Skin of body (tissue), 2 donors: ENCODE data around the gene PPP1R13B. TPM values are rescaled to one million over a fixed set of nuclear protein-coding genes. Genes with fewer than 3 reads are reported as not detected.

Experiments
- DNase-seq: peaks from one replicate; lab custom pipeline; 2025; lab: John Stamatoyannopoulos, UW
- total RNA-seq: library from RNA; depleted of rRNA; stranded (reverse); fragments of >200 nt; gene quantifications from one replicate; pipeline ENCODE4 v1.2.3, GENCODE V29; 2014

PPP1R13B gene
- total RNA-seq, 1 donor from 2014 or later, result 18.1 TPM

DNA sequence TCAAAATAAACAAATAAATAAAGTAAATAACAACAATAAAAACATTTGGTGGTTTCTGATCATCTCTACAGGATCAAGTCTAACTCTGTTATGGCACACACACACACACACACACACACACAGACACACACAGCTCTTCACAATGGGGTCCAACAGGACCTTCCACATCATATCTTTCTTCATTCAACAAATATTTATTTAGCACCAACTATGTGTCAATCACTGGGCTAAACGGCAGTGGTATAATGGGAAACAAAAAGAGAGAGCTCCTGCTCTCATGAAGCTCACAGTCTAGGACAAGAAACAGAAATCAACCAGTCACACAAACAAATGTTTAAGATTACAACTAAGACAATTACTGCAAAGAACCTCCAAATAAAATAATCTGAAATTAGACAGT is 9.3 kb downstream of the PPP1R13B start:
- no peak for DNase-seq

DNA sequence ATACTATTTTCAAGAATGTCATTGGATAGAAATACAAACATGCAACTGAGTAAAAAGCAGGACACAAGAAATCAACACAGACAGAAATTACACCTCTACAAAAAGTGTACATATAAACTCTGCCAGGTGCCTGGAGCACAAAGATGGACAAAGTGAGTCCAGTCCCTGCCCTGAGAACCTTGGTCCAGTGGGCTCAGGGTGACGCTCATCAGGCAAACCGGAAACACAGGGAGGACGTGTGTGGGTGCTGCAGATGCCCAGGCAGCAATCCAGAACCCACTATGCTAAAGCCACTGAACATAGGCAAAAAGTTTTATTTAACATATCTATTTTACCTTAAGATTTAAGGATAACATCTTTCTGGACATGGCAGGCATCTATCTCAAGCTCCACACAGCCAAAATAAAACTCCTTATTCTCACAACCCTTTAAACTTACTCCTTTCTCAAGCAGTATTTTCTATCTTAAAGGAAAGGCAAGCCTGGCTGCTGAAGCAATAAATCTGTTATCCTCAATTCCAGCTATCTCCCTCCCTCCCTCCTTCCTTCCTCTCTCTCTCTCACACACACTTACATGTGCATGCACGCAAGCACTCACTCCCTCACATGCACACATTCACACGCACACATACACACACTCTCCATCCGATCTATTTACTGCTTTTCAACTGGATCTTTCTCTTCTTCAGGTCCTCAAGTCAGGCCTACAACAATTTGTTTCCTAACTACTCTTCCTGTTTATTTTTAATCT is 10.2 kb downstream of the PPP1R13B start:
- no peak for DNase-seq

GRCh38 chr14:103834956-103835355 is 12.4 kb downstream of the PPP1R13B start:
- no peak for DNase-seq

DNA sequence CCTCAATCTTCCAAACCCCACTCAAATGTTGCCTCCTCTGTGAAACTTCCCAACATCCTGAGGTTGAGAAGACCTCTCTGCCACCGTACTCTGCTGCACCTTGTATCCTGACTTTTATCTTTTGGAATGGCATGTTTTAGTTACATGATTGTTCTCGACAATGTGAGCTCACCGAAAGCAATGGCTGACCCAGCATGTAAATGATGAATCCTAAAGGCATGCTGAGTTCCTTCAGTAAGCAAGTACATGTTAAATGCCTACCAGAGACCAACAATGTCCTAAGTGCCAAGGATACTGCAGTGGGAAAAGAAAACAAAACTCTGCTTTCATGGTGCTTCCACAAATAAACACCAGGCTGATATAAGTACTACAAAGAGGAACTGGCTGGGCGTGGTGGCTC is 13.7 kb downstream of the PPP1R13B start:
- DNase-seq, result no peak

- no peak for DNase-seq
Measured at GRCh38 chr14:103832046-103832445, 15.3 kb downstream of the PPP1R13B start.

DNA sequence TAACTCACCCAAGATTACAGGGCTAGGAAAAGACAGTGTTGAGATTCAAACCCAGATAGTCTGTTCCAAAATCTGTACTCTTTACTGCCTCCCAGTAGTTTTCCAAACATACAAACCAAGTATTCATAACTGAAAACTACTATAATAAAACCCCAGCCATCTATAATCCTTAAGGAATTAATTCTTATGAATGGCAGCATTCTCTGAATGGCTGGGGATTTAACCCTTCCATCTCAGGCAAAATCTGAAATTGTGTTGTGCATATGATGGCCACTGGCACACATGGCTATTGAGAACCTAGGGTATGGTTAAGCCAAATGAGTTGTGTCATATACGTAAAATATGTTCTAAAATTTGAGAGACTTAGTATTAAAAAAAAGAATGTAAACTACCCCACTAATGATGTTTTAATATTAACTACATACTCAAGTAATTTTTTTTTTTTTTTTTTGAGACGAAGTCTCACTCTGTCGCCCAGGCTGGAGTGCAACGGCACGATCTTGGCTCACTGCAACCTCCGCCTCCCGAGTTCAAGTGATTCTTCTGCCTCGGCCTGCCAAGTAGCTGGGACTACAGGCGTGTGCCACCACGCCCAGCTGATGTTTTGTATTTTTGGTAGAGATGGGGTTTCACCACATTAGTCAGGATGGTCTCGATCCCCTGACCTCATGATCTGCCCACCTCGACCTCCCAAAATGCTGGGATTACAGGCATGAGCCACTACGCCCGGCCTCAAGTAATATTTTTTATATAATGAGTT is 16.7 kb downstream of the PPP1R13B start:
- no peak for DNase-seq

GRCh38 chr14:103828315-103828967 is 18.9 kb downstream of the PPP1R13B start:
- DNase-seq, result no peak

DNA sequence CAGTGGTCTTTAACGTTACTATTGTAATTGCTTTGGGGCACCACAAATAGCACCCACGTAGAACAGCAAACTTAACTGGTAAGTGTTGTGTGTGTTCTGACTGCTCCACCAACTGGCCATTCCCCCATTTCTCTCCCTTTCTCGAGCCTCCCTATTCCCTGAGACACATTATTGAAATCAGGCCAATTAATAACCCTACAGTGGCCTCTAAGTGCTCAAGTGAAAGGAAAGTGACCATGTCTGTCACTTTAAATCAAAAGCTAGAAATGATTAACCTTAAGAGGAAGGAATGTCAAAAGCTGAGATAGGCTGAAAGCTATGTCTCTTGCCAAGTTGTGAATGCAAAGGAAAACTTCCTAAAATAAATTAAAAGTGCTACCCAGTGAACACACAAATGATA is 22.3 kb downstream of the PPP1R13B start:
- DNase-seq, result no peak

- DNase-seq, result no peak
Measured at GRCh38 chr14:103820908-103821307, 26.5 kb downstream of the PPP1R13B start.

- DNase-seq, result no peak
Measured at GRCh38 chr14:103820382-103820781, 27.0 kb downstream of the PPP1R13B start.

DNA sequence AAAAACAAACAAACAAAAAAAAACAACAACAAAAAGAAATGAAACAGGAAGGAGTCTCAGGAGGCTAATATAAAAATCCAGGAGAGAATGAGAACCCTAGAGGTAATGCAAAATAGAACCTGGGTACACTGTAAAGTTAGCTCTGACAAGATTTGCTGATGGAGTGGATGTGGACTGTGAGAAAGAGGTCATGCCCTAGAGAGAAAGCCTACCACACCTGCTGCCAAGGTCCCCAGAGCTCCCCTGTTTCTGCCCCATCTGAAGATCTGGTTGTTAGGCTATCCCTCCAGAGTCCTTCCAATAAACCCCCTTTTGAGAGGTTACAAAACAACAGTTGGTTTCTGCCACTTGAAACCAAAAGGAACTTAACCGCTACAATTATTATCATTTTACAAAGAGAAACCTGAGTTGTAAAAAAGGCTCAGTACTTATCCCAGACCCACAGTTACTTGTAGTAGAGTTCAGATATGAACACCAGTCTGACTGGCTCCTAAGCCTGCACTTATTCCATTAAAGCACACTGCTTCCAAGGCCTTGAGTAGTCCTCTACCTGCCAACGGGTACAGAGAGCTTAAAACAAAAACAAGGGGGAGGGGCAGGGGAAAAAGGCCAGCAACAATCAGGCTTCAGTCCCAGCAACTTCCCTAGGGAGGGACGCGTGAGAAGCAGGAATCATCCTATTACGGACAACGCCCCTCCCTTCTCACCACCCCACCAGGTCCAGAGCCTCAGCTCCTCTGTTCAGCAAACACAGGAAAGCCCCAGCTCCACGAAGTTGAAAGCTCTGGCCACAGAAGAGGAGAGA is 27.7 kb downstream of the PPP1R13B start:
- no peak for DNase-seq

DNA sequence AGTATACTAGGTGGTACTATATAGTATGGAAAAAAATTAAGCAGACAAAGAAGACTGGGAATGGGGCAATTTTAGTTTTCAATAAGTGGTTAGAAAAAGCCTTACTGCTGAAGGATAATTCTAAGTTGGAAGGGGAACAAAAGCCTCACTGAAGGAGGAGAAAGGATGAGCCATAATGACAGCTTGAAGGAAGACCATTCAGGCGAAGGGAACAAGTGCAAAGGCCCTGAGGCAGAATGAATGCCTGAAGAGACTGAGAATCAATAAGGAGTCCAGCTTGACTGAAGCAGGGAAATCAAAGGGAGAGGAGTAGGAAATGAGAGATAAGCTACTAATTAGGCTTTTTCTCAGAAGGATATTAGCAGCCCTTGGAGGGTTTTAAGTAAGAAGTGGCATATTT is 28.5 kb downstream of the PPP1R13B start:
- no peak for DNase-seq

DNA sequence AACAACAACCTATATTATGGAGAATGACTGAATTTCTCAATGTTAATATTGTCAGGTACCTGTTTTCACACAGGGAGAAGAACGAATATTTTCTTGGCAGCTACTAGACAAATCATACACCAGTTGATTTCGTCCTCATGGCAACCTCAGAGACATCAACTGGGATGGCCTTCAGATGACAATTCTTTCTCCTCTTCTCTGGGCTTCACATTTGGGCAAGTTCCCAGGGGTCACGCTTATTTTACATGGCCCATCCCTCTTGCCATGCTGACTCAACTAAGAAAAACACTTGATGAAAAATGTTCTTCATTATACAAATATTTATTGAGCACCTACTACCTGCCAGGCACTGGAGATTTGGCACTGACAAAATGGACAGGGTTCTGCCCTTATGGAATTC is 29.0 kb downstream of the PPP1R13B start:
- DNase-seq, result no peak

GRCh38 chr14:103817595-103817994 is 29.8 kb downstream of the PPP1R13B start:
- no peak for DNase-seq

DNA sequence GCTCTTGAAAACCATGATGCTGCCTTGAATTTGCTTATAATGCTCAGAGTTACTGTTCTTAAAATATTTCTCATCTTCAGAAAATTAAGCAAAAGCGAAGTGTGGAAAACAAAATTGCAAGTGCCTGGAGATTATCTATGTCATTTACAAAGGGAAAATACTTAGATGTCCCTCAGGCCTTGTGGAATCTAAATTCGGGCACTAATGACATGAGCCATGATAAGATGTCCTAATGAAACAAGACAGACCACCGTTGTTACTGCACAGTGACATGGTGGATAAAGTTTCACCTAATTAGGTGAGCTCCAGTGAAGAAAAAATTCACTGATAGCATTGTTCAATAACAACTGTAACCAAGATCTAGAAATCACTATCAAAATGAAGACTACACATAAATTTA is 30.4 kb downstream of the PPP1R13B start:
- no peak for DNase-seq

DNA sequence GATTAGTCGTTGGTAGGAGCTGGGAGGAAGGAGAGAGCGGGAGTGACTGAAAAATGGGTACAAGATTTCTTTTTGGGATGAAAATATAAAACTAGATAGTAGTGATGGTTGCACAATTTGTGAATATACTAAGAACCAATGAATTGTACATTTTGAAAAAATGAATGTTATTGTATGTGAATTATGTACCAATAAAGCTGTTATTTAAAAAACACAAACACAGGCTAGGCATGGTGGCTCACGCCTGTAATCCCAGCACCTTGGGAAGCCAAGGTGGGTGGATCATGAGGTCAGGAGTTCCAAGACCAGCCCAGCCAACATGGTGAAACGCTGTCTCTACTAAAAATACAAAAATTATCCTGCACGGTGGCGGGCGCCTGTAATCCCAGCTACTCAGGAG is 32.1 kb downstream of the PPP1R13B start:
- no peak for DNase-seq

GRCh38 chr14:103811189-103811588 is 36.2 kb downstream of the PPP1R13B start:
- no peak for DNase-seq

DNA sequence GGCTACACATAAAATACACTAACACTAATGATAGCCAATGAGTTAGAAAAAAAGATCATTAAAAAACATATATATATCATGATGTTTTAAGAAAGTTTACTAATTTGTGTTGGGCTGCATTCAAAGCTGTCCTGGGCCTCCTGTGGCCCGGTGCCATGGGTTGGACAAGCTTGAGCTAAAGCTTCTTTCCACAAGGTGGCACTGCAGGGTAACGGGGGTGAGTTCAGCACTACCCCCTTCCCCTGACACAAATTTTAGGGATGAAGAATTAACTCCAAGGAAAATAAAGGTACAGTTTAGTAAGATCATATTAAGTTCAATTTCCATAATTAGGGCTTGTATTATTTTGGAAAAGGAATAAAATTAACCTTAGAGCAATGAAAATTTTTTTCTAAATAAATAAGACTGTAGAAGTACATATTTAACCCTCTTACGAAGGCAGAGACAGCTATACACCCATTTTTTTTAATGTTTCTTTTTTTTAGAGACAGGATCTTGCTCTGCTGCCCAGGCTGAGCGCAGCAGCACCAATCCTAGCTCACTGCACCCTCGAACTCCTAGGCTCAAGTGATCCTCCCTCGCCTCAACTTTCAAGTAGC is 38.9 kb downstream of the PPP1R13B start:
- DNase-seq, result peak; percentile 27

DNA sequence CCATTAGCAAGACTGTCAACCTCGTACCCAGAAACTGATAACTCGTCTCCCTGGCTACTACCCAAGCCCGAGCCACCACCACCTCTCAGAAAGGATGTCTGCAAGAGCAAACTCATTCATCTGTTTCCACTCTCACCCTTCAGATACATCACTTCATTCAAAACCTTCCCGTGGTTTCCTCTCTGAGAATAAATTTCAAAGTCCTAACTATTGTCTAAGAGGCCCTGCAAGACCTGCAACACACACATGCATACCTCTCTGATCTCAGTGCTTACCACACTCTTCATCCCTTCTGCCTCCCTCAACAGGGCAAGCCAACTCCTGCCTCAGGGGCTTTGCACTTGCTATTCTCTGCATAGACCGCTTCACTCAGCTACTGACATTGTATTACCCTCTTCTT is 40.6 kb downstream of the PPP1R13B start:
- DNase-seq, result no peak

- DNase-seq, result no peak
Measured at GRCh38 chr14:103805708-103806107, 41.7 kb downstream of the PPP1R13B start.

GRCh38 chr14:103803661-103804060 is 43.7 kb downstream of the PPP1R13B start:
- DNase-seq, result no peak
